ENCODE results near the gene NPAS2.

DNA sequence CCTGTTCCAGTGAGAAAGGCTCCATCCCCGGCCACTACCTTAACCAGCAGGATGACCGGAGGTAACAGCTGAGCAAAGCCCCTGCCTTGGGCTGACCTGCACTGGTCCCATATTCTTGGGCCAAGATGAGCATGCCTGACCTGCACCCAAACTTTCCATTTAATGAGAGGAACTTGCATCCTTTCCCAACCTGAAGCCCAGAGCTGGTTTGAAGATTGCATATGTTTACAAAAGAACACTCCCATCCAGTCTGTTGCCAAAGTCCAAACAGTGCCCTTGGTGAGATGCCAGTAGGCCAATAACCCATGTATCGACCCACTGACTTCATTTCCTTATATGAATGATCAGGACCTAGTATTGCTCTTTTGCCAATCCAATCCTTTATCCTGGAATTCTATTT is 5.5 kb upstream of the NPAS2 start:
- TF ChIP-seq, protein P1, sequence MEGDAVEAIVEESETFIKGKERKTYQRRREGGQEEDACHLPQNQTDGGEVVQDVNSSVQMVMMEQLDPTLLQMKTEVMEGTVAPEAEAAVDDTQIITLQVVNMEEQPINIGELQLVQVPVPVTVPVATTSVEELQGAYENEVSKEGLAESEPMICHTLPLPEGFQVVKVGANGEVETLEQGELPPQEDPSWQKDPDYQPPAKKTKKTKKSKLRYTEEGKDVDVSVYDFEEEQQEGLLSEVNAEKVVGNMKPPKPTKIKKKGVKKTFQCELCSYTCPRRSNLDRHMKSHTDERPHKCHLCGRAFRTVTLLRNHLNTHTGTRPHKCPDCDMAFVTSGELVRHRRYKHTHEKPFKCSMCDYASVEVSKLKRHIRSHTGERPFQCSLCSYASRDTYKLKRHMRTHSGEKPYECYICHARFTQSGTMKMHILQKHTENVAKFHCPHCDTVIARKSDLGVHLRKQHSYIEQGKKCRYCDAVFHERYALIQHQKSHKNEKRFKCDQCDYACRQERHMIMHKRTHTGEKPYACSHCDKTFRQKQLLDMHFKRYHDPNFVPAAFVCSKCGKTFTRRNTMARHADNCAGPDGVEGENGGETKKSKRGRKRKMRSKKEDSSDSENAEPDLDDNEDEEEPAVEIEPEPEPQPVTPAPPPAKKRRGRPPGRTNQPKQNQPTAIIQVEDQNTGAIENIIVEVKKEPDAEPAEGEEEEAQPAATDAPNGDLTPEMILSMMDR (IDR thresholded peaks at IDR 0.05), result no peak
- TF ChIP-seq POLR2A (IDR thresholded peaks at IDR 0.05; ENCODE audit: low read depth) (no peak), POLR2AphosphoS5 (IDR thresholded peaks at IDR 0.05) (no peak)

Measured in esophagus muscularis mucosa (tissue), 3 donors.